Stimulated activated CD8-positive, alpha-beta memory T cell treated with anti-CD3 and anti-CD28 coated beads, Interleukin-4, amount 100 ng/mL, for 4 hours (primary cell): ENCODE data around the gene PKP4.

Source experiments
- DNase-seq, 2 donors: peaks; one replicate each; pipeline ENCODE4 v3.0.0-alpha.2; 2020; ENCODE audit warnings: low read depth in 2 of 2, low spot score in 1 of 2

The PKP4 gene

GRCh38 chr2:158714420-158714819 lies 257.7 kb downstream of the PKP4 start:
- no peak for DNase-seq

- DNase-seq = no peak
Measured at GRCh38 chr2:158715357-158715756, 258.6 kb downstream of the PKP4 start.

DNA sequence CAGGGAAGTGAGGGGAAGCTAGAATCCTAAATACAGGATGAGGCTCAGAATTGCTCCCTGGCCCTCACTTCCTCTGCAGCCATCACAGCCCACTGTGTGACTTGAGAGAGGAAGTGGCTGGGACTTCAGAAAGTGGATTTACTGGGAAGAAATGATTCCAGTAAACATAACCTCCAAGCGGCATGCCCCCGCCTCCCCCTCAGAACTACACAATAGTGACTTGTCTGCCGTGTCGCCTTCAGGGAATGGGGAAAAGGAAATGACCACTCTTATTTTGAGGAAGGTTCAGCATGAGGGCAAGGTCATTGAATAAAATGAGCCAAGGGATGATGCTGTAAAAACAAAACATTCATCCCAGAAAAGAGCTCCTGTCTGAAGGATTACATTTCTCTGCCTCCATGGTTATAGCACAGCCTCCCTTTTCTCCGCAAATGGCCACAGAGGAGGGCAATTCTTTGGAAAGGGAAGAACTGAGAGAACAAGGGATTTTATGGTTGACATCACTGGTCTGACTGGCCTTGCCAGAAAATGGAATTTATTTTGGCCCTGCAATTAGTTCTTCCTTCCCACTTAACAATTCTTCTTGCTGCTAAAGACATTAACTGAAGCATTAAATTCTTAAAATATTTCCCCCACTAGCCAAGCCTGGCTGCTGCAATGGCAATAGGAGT lies 259.5 kb downstream of the PKP4 start:
- DNase-seq = no peak

- no peak for DNase-seq
Measured at GRCh38 chr2:158716921-158717320, 260.2 kb downstream of the PKP4 start.

DNA sequence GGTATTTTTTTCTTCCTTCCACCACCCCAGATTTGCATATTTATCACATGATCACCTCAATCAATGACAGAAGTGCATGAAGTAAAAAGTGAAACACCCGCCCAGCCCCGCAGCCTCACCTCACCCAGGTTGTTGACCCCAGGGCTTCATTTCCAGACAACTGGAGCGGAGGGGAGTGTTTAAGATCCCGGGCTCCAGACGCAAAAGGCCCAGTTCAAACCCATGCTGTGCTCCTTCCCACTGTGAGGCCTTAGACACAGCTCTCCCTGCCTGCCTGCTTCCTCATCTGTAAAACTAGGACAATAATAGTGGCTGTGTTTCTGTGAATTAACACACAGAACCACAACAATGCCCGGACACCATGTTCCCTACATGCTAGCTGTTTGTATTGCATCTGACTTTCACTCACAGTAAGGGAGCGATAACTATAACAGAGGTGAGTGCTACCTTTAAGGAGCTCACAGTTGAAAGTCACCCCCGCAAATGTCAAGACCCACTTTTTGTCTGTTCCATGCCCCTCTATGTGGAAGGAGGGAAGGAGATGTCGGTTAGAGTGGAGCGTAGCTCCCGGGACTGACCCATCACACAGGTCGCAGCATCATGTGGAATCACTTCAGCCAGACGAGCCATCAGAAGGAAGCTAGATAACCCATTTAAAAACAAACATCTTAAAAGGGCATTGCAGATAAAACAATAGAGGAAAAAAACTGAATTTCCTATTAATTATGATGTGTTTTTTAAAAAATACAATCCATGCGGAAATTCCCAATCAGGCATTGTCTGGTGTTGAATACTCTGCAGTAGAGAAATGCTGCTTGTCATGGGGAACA lies 260.8 kb downstream of the PKP4 start:
- DNase-seq = no peak

DNA sequence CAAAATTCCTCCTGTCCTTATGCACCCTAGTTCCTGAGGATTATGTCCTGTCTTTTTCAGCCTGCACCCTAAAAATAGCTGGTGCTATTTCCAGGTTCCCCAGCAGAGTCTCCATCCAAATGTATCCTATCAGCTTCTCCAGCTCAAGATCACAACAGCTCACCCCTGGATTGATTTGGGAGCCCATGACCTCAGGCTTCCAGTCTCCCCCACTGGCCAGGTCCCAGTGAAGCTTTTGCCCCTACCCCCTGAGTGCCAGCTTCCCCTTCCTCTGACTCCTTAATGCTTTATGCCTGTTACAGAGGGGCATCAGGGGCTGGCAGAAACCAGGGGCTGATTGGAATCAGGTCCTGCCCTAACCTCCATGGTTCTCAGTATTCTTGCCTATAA lies 261.4 kb downstream of the PKP4 start:
- DNase-seq = no peak

GRCh38 chr2:158718851-158719250 lies 262.1 kb downstream of the PKP4 start:
- DNase-seq = no peak

GRCh38 chr2:158719403-158719802 lies 262.7 kb downstream of the PKP4 start:
- DNase-seq = no peak

DNA sequence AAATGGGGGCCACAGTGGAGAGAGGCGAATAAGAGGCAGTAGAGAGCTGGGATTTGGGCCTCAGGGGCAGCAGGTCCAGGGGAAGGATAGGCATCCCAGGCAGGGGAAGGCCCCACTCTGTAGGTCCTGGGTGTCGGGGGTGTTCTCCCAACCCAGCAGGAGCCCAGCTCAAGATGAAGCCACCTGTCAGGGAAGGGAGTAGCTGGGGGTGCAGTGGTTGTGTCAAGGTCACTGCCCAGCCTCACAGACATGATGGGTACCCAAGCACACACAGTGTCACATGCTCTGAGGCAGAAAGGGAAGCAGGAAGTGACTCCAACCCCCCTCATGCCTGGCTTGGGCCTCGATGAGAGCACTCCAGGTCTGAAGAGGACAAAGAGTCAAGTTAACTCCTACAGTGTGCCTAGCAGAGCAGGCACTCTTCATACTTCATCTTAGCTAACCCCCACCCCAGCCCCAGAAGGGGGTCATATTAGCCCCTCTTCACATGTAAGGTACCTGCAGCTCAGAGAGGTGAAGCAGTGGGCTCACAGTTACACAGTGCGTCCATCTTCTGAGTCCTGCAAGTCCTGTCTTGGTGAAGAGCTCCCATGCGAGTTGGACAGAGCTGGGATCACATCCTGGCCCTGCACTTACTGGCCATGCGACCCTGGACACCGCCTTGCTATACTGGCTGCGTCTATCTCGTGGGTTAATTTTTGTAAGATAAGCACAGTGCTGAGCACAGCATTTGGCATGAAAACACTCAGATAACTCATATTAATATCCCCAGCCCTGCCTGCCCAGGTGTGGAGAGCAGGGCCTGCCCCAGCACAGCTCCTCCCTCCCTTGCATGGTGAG lies 265.7 kb downstream of the PKP4 start:
- no peak for DNase-seq

DNA sequence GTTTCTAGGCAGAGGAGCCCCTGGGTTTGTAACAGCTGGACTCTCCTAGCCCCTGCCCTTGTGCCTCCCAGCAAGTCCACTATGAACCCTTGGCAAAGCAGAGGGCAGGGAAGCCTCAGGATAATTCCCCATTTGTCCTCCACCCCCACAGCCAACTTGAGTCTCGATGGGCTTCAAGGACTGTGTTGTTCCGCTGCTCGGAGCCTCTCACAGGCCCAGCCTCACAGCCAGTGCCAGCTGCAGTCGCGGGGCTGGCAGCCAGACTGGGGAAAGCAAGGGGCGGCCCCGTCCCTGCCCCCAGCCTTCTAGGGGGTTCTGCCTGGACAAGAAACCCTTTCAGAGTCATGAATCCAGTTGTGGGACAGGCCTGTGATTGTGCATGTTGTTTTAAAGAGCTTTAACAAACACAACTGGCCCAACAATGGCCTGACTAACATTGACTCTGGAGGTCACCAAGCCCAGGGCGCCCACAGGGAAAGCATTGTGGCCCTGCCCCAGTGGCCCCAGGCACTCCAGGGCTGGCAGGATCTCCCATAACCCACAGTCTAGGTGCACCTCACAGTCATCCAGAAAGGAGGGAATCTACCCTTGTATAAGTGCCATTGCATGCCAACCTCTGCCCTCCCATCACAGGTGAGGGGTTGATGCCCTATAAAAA lies 266.6 kb downstream of the PKP4 start:
- DNase-seq = no peak

- no peak for DNase-seq
Measured at GRCh38 chr2:158723921-158724802, 267.4 kb downstream of the PKP4 start.

- no peak for DNase-seq
Measured at GRCh38 chr2:158724803-158725381, 268.1 kb downstream of the PKP4 start.

DNA sequence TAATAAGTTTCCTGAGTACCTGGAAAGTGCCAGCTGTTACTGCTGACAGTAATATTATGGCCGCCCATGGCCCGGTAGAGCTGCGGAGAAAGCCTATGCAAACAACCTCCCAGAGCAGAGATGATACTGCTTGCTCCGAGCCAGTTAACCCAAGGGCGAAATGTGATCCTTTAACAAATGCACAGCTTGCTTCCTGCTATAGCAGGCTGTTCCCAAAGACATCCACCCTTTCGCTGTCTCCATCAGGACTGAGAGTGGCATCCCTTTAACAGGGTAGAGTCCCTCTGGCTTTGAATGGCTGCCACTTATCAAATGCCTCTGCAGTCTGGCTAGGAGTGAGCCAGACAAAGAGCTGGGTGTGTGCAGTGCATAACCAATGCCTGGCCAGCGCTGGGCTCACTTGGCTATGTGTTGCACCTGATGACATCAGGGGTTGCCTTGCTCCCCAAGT lies 268.7 kb downstream of the PKP4 start:
- DNase-seq = no peak

GRCh38 chr2:158726911-158727592 lies 270.3 kb downstream of the PKP4 start:
- no peak for DNase-seq

DNA sequence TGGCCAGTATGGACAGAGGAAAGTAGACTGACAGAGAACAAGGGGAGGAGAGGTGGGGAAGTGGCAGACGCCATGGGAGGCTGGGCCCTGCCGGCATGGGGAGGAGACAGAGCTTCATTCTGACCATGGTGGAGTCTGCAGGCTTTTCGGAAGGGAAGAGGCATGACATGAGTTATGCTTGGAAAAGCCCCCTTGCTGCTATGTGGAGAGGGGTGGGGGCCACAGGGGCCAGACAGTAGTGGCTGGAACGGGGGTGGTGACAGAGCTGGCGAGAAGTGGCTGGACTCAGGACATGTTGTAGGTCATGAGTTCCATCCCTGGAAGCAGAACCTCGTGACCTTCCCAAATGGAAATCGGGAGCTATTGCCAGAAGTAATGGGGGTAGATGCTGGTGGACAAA lies 271.7 kb downstream of the PKP4 start:
- no peak for DNase-seq

GRCh38 chr2:158729451-158729850 lies 272.7 kb downstream of the PKP4 start:
- no peak for DNase-seq

DNA sequence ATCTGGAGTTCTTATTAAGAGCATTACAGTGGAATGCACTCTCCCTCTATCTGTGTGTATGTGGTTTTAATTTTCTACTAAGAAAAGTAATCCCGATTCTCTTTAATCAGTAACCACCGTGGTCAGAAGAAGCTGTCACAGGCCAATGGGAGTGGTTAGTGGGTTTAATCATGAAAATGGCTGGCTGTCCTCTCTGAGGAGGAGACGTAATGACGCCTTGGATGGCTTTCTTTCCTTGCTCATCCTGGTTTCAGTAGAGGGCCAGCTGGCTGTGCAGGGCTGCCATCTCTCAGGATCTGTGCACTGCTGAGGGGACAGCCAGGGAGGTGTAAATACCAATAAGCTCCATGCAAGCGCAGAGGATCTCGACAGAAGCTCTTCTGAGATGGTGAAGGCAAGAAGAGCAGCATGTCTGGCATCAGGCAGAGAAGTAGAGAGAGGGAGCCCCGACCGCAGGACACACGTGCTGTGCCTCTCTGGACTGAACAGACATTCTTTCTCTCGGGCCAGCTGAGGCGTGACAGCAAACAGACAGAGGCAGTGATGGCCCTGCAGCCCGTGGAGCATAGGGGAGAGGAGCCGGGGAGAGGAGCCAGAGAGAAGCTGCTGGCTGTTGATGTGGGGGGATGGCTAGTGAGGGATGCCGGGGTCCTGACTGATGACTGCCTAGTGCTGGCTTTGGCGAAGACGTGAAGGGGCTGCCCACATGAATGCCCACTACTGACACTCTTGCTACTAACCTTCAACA lies 273.3 kb downstream of the PKP4 start:
- no peak for DNase-seq

DNA sequence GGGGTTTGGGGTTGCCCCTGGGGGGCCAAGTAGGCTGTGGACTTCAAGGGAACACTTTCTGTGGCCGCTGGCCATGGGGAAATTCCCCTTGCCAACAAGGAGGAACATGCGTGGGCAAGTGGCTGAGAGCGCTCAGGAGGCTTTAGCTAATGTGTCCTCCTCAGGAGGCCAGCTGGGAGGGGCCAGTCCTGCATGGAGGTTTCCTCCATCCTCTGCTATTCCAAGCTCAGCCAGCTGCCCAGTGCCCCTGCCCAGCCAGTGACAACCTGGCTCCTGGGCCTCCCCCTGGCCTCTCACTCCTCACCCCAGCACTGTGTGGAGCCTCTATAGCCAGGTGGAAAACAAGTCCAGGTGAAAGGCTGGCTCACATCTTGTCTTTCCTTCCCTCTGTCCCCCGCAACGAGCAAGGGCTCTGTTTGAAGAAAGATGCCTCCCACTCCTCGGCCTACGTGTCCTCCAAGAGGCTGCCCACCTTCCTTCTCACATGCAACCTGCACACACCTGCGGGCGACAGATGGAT lies 273.9 kb downstream of the PKP4 start:
- no peak for DNase-seq
